Measurements from ENCODE around the gene PRM1. TPM values are rescaled to one million over a fixed set of nuclear protein-coding genes. Genes with fewer than 3 reads are reported as not detected.

The PRM1 gene
- total RNA-seq, 1 experiment from 2014 or later: not detected

DNA sequence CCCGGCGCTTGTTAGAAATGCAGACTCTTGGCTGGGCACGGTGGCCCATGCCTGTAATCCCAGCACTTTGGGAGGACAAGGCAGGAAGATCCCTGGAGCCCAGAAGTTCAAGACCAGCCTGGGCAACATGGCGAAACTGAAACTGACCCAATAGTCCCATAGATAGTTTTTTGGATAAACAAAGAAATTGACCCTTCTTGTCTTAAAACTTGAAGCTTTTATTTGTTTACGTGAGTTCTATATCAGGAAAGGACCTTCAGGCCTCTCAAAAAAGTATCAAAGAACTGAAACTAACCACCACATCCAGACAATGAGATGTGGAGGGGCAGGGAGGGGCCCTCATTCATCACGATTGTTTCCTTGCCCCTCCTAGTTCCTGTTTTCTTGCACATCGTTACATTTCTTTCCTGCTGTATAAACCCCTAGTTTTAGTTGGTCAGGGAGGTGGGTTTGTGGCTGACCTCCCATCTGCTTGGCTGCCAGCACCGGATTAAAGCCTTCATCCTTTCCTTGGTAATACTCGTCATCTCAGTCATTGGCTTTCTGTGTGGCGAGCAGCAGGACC lies 29.9 kb upstream of the PRM1 start:
- H3K9me3 Mint-ChIP-seq: no peaks in the 10 kb centered on the region
- H3K9ac ChIP-seq (ENCODE audit: extremely low read depth, insufficient read length, low read length): no peak overlapping the region
- H3K4me3 Mint-ChIP-seq: no peak overlapping the region
- H3K4me1 Mint-ChIP-seq: peaks cover 39 to 46% of the 10 kb centered on the region in 2 experiments
- no peaks in the 10 kb centered on the region for H3K27me3 Mint-ChIP-seq (ENCODE audit: low read depth)
- no peak overlapping the region for H2BK12ac ChIP-seq (ENCODE audit: insufficient read length, low read depth, low read length)
- H3K4me2 ChIP-seq (ENCODE audit: insufficient read depth, insufficient read length, low read length): no peak overlapping the region
- H2BK120ac ChIP-seq (ENCODE audit: low read depth, low read length, poor library complexity, severe bottlenecking): no peak overlapping the region
- no peaks in the 10 kb centered on the region for H3K79me1 ChIP-seq (ENCODE audit: insufficient read depth, low read depth, low read length, poor library complexity, severe bottlenecking)
- H3T11ph ChIP-seq (ENCODE audit: low read length): no peak overlapping the region
- no peak overlapping the region for H2BK20ac ChIP-seq (ENCODE audit: low read depth, low read length, poor library complexity, severe bottlenecking)
- H3K27ac ChIP-seq (ENCODE audit: insufficient read length, low read depth, low read length): no peak overlapping the region
- no peaks in the 10 kb centered on the region for H3K23me2 ChIP-seq (ENCODE audit: insufficient read length, low read depth, low read length, poor library complexity, severe bottlenecking)
- no peaks in the 10 kb centered on the region for H3K36me3 Mint-ChIP-seq (ENCODE audit: insufficient read depth in 1 of 3, low read depth in 3 of 3)
- H3K9me3 ChIP-seq (ENCODE audit: control insufficient read depth, low read depth, low read length): no peaks in the 10 kb centered on the region
- peaks cover 4% of the 10 kb centered on the region; the same call in 1 of the 2 replicates for H3K4me1 ChIP-seq (ENCODE audit: insufficient read depth, low read length)
- no CpG with 5 or more reads among the region's 10 CpGs for WGBS (ENCODE audit: extremely low coverage, insufficient read length, low lambda C conversion rate)
- H3K79me2 ChIP-seq (ENCODE audit: insufficient read depth, low read length): no peaks in the 10 kb centered on the region
- no peak overlapping the region for H2BK5ac ChIP-seq (ENCODE audit: insufficient read length, low read length)
- H2AFZ ChIP-seq (ENCODE audit: low read length): no peak overlapping the region
- no peaks in the 10 kb centered on the region for H3K27me3 ChIP-seq (ENCODE audit: insufficient read depth, low read length)
- no peak overlapping the region for H2BK15ac ChIP-seq (ENCODE audit: low read depth, low read length)
- no peak for DNase-seq
- H3K56ac ChIP-seq (ENCODE audit: insufficient read length, low read depth, low read length): no peak overlapping the region
- no peak overlapping the region for H3K4ac ChIP-seq (ENCODE audit: low read depth, low read length)
- H3K27ac Mint-ChIP-seq: no peak overlapping the region; a peak in 2 of 7 replicates
- H2AK5ac ChIP-seq (ENCODE audit: insufficient read length, low read length): no peak overlapping the region
- no peak overlapping the region for H3K18ac ChIP-seq (ENCODE audit: insufficient read length, low read depth, low read length)
- H3K23ac ChIP-seq (ENCODE audit: insufficient read length, low read depth, low read length): no peak overlapping the region
- no peak overlapping the region for H4K91ac ChIP-seq (ENCODE audit: insufficient read length, low read depth, low read length)
- no peaks in the 10 kb centered on the region for H4K20me1 ChIP-seq (ENCODE audit: control insufficient read depth, insufficient read depth, insufficient read length)
- TF ChIP-seq, protein P1, sequence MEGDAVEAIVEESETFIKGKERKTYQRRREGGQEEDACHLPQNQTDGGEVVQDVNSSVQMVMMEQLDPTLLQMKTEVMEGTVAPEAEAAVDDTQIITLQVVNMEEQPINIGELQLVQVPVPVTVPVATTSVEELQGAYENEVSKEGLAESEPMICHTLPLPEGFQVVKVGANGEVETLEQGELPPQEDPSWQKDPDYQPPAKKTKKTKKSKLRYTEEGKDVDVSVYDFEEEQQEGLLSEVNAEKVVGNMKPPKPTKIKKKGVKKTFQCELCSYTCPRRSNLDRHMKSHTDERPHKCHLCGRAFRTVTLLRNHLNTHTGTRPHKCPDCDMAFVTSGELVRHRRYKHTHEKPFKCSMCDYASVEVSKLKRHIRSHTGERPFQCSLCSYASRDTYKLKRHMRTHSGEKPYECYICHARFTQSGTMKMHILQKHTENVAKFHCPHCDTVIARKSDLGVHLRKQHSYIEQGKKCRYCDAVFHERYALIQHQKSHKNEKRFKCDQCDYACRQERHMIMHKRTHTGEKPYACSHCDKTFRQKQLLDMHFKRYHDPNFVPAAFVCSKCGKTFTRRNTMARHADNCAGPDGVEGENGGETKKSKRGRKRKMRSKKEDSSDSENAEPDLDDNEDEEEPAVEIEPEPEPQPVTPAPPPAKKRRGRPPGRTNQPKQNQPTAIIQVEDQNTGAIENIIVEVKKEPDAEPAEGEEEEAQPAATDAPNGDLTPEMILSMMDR (conservative IDR thresholded peaks at IDR 0.05): no peak
- no peak overlapping the region for H4K8ac ChIP-seq (replicated peaks; ENCODE audit: insufficient read length, low read depth, low read length)
- H4K5ac ChIP-seq (ENCODE audit: insufficient read length, low read depth, low read length): no peak overlapping the region
- no peak overlapping the region for H3K14ac ChIP-seq (ENCODE audit: insufficient read depth, low read length)

All from H9 (cell line).